Cardiac muscle cell (in vitro differentiated cells and primary cell): ENCODE data around the gene ARHGEF11. TPM values are rescaled to one million over a fixed set of nuclear protein-coding genes. Genes with fewer than 3 reads are reported as not detected.

Experiments used
- DNase-seq, 2 donors: peaks; one replicate each; pipeline versions ENCODE4 v3.0.0 to v3.0.0-alpha.2; 2010 to 2017; ENCODE audit warnings: low read depth in 1 of 2, low spot score in 1 of 2
- H3K27ac ChIP-seq: fragments of 200-600 bp; sonication (generic); 2 replicates; pipeline ENCODE4 v1.5.1; 2016
- H3K27me3 ChIP-seq: fragments of 200-600 bp; sonication (generic); 2 replicates; pipeline ENCODE4 v1.6.0; 2016; ENCODE audit warnings: control low read depth
- H3K36me3 ChIP-seq: fragments of 200-600 bp; sonication (generic); 2 replicates; pipeline ENCODE4 v1.5.1; 2016; ENCODE audit warnings: control low read depth
- H3K4me1 ChIP-seq: fragments of 200-600 bp; sonication (generic); 2 replicates; pipeline ENCODE4 v1.8.1; 2017; ENCODE audit warnings: low read depth, mild to moderate bottlenecking, mixed run types
- H3K4me3 ChIP-seq: fragments of 200-600 bp; sonication (generic); 2 replicates; pipeline ENCODE4 v1.5.1; 2016; ENCODE audit warnings: mild to moderate bottlenecking
- H3K9me3 ChIP-seq: fragments of 200-600 bp; sonication (generic); 2 replicates; pipeline ENCODE4 v1.5.1; 2017; ENCODE audit warnings: low read depth, mild to moderate bottlenecking, control low read depth
- CTCF ChIP-seq: IDR thresholded peaks from 2 replicates; pipeline ENCODE4 v1.5.1; 2012; ENCODE audit warnings: low read depth, mild to moderate bottlenecking, low read length
- polyA plus RNA-seq: library from polyadenylated mRNA; unstranded; fragments of >200 nt; fragmentation: Nextera tagmentation; extraction: Ambion mirVana; gene quantifications from 2 replicates; pipeline ENCODE4 v1.2.1, GENCODE V29; 2016
- total RNA-seq: library from RNA; depleted of rRNA; stranded (reverse); fragments of >200 nt; gene quantifications from 2 replicates; pipeline ENCODE4 v1.2.3, GENCODE V29; 2016

ARHGEF11 gene
- total and polyA plus RNA-seq, 2 experiments from 2014 or later: 25.8 to 40.1 TPM

GRCh38 chr1:156905176-156905575, 140.4 kb downstream of the ARHGEF11 start:
- no peak overlapping the region for H3K27ac ChIP-seq
- H3K4me1 ChIP-seq: no peaks in the 10 kb centered on the region
- no peak for TF ChIP-seq CTCF
- DNase-seq: no peak
- no peaks in the 10 kb centered on the region for H3K36me3 ChIP-seq
- H3K4me3 ChIP-seq: no peak overlapping the region
- H3K27me3 ChIP-seq: no peaks in the 10 kb centered on the region
- H3K9me3 ChIP-seq: no peaks in the 10 kb centered on the region

- TF ChIP-seq CTCF: no peak
Observed at GRCh38 chr1:156904187-156904959, 141.2 kb downstream of the ARHGEF11 start.

GRCh38 chr1:156903328-156904091, 142.0 kb downstream of the ARHGEF11 start:
- no peak for DNase-seq
- Histone ChIP-seq H3K9me3 (no peaks in the 10 kb centered on the region), H3K36me3 (no peaks in the 10 kb centered on the region), H3K4me3 (no peak overlapping the region), H3K27me3 (no peaks in the 10 kb centered on the region), H3K4me1 (no peaks in the 10 kb centered on the region), H3K27ac (no peak overlapping the region)
- no peak for TF ChIP-seq CTCF

More at GRCh38 chr1:156904187-156904959, 141.2 kb downstream of the ARHGEF11 start:
- Histone ChIP-seq H3K27ac (no peak overlapping the region), H3K4me3 (no peak overlapping the region), H3K27me3 (no peaks in the 10 kb centered on the region), H3K9me3 (no peaks in the 10 kb centered on the region), H3K36me3 (no peaks in the 10 kb centered on the region), H3K4me1 (no peaks in the 10 kb centered on the region)
- DNase-seq: no peak

- Histone ChIP-seq H3K27me3 (no peaks in the 10 kb centered on the region), H3K4me1 (no peaks in the 10 kb centered on the region), H3K4me3 (no peak overlapping the region), H3K27ac (no peak overlapping the region), H3K36me3 (no peaks in the 10 kb centered on the region), H3K9me3 (no peaks in the 10 kb centered on the region)
- TF ChIP-seq CTCF: no peak
- DNase-seq: no peak
Observed at GRCh38 chr1:156901966-156902915, 143.3 kb downstream of the ARHGEF11 start.

- H3K27ac ChIP-seq: no peak overlapping the region
- no peak for TF ChIP-seq CTCF
- H3K4me1 ChIP-seq: no peaks in the 10 kb centered on the region
- no peak for DNase-seq
- no peaks in the 10 kb centered on the region for H3K27me3 ChIP-seq
- no peaks in the 10 kb centered on the region for H3K36me3 ChIP-seq
- H3K4me3 ChIP-seq: no peak overlapping the region
- no peaks in the 10 kb centered on the region for H3K9me3 ChIP-seq
Observed at GRCh38 chr1:156901590-156901900, 144.0 kb downstream of the ARHGEF11 start.
